NK-92 (cell line): ENCODE data around the gene PLD4.

Source experiments
- DNase-seq: peaks from one replicate; lab custom pipeline; 2025; ENCODE audit not compliant: unreplicated experiment; lab: John Stamatoyannopoulos, UW

The PLD4 gene

DNA sequence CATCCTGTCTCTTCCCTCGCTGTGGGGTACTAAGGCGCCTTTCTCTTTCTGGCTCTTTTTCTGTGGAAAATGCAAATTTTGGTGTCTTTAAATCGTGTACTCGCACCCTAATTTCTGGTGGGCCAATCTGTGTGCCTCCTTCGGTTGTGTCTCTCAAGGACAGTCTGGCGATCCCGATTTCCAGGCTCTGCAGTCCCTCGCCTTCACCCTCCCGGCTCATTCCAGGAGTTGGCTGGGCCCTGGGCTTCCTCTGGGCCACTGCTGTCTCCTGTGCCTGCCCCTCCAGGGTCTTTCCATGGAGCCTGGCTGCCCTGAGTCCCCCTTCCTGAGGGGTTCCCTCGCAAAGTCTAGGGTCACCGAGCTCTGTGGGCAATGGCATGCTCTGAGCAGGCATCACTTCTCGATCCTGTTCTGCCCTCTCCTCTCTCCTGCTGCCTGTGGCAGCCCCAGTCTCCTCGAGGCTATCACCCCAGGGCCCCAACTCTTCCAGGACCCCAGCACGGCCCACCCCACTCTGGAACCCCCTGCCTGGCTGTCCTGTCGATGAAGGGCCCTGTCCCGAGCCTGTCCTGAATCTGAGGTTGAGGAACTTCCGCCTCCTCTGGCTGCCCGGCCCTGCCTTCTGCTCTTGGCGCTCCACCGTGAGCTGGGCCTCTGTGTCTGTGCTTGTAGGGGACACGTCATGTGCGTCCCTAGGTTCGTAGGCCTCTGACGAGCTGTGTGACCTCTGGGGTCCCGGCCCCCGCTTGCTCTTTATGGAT lies 29.4 kb downstream of the PLD4 start:
- no peak for DNase-seq

DNA sequence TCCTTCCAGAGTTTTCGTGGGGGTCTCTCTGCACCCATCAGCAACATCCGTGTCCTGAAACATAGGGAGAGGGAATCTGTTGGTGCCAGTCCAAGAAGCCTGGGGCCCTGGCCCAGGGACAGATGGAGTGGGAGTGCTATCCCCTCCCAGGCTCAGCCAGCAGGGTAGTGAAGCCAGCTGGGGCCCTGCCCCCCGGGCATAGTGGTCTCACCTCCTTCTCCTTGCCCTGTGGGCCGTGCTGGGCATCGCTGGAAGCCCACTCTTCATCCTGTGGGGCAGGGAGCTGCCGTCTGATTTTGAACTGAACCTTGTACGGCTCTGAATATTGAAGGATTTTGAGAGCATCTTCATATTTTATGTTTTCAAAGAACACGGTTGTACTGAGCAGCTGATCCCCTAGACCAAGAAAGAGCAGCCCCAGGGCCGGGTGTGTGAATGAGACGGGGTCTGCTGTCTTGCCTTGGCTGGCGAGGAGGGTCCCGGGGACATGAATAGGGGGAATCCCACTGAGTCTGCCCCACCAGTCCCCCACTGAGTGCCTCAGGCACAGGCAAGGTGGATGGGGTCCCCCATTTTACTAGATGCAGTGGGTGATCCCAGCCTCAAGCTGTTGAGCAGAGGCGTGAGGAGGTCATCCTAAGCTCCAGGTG lies 30.2 kb downstream of the PLD4 start:
- no peak for DNase-seq

DNA sequence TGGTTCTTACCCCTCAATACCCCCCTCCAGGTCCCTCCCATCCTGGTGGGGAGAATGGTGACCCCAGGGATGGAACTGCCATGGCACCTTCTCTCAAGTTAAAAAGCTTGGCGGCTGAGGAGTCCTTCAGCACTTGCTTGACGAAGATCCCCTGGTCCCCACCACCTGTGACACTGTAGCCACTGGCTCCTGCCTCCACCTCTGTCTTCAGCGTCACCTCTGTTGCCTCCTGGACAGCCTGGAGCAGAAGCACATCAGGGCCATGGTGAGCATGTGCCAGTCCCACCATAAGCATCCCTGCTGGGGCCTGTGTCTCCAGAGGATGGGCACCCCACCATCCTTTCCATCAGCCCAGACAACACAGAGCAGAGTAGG lies 30.7 kb downstream of the PLD4 start:
- no peak for DNase-seq

DNA sequence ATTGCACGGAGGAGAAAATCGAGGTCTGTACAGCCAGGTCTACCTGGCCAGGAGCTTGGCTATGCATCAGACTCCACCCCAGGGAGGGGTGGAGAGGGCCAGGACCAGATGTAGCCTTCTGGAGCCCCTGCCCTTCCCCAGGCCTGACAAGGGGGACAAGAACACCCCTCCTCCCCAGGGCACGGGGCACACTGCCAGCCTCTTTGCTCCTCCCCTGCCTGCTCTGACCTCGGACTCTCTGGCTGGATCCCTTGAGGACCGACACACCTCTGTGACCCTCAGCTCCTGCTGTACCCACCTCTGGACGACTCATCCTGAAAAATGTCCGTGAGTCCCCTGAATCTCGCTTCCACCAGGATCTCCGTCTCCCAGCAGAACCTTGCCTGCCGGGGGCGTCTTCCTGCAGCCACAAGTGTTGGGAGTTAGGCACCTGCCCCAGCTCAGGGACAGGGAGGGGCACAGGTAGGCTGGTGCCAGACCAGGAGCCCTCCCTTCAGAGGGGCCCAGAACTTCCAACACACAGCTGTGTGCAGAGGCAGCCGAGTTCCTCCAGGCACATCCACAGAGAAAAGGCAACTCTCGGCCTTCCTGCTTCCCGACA lies 31.7 kb downstream of the PLD4 start:
- no peak for DNase-seq

DNA sequence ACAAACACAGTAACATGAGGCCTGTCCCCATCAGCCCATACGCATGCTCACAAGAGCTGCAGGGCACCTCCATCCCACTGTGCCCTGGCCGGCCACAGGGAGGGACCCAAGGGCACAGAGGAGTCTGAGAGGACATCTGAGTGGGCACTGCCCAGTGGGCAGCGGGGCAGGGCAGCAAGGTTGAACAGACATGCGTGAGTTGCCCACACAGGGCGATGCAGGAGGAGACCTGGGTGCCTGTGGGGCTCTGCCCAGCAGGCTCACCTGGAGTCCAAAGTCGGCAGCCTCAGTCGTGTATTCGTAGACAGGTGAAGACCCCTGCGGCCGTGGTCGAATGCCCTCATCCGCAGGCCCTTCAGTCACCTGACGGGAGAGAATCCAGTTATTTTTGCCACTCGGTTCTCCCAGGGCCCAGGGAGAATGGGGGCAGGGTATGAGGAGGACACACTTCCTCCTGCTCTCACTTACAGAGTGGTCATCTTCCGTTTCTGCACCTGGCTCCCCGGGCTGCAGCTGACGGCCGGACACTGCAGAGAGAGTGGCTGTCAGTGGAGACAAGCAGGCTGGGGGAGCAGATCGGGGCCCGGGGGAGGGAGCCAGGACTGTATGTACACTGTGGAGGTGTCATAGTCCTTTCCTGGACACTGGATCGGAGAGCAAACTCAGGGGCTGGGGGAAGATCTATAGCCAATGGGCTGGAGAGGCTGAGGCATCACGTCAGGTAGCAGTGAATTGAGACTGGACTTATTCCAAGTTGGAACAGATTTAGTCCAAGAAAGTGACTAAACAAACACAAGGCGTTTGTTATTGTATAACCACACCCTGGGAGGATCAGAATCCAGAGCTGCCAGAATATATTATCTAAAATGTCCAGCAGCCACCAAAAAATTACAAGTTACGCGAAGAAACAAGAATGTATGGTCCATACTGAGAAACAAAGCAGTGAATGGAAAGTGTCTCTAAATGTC lies 32.8 kb downstream of the PLD4 start:
- no peak for DNase-seq

DNA sequence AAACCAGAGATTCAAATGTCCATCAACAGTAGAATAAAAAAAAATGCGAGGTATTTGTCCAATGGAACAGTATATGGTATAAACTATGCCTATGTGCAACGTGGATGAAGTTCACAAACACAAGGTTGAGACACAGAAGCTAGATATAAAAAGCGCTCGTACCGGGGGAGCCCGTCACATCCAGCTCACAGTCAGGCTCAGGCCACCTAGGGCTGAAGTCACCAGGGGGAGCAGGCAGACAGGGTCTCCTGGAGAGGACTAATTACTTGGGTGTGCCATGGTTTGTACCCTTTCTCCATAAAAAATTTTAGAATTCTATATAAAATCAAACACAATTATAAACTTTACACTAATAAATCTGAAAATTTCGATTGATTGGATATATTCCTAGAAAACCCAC lies 39.9 kb downstream of the PLD4 start:
- no peak for DNase-seq

DNA sequence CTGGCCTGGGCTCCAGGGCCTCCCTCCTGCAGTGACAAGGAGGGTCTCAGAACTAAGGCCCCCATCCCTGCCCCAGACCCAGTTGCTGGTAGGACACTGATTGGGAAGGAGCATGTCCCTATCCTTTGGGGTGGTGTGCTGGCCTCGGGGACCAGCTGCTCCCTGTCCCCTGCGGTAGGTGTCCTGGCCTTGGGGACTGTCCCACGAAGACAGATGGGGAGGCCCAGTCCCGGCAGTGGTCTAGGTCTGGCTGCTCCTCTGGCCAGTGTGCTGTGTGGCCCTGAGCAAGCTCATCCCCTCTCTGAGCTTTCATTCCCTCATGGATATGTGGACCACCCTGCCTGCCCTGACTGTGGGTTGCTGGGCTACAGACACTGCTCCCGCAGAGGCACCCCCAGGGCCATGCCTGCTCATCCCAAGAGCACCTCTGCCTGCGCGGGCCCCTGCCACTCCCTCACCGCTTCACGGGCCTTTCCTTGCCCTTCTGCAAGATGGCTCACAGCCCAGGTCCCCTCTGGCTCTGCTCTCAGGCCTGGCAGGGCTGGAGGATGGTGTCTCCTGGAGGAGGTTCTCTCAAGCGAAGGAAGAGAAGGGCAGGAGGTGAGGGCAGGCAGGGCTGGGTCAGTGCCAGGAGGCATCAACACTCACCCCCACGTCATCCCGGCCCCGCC lies 41.0 kb downstream of the PLD4 start:
- no peak for DNase-seq

DNA sequence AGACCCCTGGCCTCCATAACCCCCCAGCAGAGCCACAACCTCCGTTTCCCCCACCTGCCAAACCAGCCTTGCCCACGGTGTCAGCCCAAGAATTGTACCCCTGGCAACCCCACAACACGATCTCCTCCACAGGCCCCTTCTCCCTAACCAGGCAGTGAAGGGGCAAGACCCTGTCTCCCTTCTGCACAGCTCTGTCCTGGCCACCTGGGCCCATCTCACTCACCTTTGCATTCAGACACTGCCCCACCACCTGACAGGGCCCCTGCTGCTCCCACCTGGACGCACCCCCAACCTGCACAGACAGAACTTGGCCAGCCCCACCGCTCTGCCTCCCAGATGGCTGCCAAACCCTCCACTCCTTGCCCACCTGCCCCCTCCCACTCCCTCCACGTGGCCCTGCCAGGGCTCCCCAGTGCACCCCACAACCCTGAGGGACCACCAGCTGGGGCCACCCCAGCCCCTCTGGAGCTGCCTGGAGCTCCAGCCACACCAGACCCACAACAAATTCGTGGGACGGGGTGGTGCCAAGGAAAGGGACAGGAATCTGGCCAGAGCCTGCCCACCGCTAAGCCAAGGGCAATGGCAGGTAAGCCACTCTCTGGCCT lies 41.7 kb downstream of the PLD4 start:
- no peak for DNase-seq

DNA sequence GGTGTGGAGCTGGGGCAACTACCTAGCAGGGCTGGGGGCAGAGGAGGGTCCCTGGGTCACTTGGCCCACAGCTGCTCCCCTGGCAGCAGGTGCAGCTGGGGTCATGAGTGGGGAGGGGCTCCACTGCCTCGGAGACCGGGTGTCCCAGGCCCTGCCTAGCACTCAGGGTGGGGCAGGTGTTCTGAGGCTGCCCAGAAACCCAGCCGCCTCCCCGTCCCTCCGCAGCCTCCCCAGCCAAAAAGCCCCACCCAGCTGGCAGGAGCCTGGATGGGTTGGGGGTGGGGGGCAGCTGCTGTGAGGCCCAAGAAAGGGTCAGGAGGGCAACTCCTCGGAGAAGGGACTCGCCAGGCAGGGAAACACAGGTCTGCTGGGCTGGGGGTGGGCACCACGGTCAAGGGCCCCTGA lies 42.3 kb downstream of the PLD4 start:
- DNase-seq: no peak

DNA sequence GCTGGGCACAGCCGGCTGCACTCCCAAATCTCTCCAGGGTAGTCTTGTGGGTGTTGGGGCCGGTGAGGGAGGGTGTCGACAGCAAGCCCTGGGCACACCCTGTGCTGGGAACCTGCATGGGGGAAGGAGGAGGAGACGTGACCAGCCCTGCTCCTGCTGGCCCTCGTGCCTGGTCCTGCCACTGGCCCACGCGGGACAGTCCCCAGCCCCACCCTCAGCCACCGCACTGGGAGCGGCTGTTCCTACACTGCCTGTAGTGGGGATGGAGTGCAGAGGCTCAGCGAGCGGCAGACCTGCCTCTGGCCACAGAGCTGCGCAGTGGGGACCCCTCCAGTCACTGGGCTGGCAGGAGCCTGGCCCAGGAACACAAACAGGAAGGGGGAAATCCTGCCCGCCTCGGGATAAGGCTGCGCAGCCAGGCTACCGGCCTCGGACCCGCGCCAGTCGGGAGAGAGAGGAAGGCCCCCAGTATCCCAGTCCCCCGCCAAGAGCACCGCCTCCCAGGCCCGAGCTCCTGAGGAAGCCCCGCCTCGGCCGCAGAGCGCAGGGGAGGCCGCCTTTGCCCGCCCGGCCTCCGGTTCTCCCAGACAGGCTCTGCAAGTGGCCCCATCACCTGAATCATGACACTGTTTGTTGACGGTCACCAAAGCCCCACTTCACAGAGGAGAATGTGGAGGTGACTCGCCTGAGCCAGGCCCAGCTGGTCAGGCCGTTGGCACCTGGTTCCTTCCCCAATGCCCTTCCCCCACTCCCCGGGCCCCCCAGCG lies 42.9 kb downstream of the PLD4 start:
- DNase-seq: no peak

DNA sequence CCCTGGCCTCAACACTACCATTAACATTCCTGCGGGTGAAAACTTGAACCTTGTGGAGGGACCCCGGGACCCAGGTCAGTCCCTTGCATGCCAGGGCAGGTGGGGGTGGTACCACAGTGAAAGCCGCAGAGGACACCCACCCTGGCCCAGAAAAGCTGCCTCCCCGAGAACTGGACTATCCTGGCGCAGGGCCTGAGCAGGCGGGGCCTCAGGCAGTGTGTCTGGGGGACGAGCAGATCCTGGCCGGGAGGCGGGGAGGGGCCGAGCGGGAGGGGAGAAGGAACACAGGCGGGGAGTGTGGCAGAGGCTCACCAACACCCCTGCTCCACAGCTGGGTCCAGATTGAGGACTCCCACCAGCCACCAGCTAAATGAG lies 43.5 kb downstream of the PLD4 start:
- no peak for DNase-seq

DNA sequence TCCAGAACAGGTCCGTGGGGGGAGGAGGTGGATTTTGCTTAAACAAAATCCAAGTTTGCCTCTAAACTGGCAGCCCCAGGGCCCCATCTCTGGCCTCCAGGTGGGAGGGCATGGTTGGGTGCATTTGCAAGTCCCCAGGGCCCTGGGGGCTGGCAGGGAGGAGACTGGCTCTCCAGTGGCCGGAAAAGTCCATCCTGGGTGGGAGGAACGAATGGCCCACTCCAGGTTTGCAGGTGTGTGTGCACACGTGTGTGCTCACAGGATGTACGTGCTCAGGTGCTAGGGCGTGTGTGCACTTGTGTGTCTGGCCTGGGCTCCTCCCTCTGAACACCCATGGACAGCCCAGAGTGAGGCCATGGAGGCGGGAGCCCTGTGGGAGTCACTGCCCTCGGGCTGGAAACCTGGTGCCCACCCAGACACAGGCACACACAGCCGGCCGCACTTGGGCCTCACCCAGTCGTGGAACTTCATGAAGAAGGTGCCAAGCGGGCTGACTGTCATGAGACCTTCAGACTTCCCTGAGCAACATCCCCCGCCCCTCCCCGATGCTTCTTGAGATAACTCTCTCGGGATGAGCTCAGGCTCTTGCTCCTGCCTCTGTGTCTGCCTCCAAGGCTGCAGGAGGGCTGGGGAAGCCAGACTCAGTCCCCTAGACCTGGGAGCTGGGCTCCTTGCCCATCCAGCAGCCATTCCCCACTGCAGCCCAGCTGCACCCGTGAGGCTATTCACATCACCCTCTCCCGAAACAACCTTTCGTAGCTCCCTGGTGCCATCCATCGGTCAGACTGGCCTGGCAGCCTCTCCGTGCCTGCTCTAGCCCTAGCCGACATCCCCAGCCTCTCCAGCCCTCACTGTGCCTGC lies 44.1 kb downstream of the PLD4 start:
- no peak for DNase-seq

DNA sequence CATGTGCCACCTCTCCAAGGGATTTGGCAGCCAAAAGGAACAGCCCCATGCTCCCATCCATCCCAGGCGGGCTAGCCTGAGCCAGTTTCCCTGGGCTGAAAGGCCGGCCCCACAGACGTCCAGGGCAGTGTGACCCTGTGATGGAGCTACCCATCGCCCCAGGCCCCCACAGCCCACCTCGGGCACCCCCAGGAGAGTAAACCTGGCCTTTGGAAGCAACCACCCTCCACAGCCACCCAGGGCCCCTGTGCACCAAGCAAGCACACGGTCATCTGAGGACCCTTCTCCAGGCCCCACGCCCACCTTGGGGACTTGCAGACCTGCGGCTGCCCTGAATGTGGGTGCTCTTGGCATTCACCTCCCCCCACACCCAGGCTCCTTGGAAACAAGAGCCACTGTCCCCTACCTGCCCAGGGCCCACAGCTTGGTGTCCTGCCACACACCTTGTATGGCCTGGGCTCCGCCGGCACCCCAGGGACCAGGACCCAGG lies 45.1 kb downstream of the PLD4 start:
- no peak for DNase-seq

DNA sequence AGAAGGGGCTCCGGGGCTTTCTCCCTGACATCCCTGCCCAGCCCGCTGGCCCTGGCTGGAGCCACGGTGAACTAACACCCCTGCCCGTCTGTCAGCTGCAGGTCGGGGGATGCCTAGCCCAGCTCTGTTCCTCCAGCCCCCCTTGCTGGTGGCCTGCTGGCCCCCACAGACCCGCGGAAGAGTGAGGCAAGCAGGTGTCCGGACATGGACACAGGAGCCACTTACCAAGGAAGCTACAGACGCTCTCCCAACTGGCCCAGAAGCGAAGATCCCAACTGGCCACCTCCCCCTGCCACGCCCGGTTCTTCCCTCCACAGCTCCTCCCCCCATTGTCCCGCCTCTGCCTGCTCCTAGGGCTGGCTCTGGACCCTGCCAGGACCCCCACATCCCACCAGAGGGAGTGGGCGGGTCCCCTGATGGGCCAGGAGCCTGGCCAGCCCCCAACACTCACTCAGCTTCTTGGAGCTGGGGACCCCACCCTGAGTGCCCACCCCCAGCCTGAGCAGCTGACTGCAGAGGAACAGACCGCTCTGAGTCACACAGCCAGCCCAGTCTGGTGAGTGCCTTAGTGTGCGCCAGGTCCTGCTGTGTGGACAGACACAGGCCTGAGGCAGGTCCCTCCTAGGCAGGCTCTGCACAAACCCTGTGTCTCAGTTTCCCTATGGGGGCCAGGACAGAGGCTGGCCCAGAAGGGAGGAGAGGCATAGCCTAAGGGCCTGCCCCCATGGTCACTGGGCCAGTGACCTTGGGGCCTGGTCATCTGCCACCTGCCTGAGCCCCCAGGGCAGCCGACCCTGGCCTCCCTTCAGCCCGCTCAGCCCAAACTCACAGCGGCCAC lies 45.8 kb downstream of the PLD4 start:
- no peak for DNase-seq

DNA sequence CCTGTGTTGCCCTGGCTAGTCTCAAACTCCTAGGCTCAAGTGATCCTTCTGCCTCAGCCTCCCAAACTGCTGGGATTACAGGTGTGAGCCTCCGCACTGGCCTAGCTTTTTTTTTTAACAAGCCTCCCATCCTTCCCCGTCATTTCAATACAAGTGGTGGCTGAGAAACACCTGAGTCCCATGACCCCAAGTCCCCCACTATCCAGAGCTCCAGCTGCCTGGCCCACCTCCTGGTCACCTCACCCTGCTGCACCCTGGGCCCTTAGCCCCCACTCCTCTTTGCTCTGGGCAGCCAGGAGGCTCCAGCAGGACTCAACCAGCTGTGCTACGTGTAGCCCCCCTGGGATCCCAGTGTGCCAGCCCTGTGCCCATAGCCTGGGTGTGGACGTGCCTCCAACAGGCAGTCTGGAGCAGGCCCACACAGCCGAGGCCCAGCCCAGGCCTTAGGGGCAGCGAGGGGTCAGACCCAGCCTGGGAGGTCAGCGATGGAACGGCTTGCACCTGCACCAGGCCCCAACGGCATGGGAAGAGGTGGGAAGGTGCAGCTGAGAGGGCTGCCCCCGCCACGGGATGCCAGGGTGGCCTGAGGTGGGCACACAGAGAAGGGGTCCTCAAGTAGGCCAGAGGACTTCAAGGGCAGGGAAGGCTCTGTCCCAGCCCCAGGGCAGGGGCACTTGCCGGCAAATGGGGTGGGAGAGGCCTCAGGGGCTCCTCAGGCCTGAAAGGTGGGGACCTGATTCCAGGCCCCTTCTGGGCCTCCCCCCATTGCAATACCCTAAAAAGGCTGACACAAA lies 47.0 kb downstream of the PLD4 start:
- no peak for DNase-seq

DNA sequence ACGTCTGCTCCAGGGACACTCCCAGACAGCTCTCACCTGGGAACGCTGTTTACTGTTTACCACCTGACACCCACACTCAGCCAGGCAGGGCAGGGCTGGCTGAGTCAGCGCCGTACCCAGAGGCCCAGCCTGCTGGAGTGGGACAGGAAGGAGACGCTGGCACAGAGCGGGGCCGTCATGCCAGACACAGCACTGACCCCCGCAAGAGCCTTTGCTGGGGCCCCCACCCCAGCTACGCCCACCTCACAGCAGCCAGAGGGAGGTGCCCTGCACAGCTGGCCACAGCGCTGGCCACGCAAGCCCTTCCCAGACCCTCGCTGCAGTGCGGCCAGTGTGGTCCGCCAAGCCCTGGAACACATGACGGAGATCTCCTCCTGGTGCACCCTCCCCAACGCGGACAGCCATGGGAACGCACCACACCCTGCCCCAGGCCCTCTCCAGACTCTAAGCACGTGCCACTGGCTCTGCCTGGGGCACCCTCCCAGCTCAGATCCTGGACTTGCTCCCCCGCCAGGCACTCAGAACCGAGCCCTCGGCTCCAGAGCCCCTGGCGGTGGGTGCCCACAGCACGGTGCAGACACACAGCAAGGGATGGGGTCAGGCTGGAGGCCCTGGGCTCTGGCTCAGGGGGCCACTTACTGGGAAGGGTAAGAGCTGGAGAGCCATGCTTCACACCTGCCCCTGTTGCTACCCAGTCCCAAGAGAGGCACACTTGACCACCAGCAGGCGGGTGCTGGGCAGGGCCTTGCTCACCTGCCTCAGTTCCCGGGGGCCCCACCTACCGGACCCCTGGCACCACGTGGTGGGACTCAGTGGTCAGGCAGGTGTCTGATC lies 47.8 kb downstream of the PLD4 start:
- DNase-seq: no peak
